ENCODE measurements around the gene LMBR1L. TPM values are rescaled to one million over a fixed set of nuclear protein-coding genes. Genes with fewer than 3 reads are reported as not detected.

LMBR1L gene
- total and polyA plus RNA-seq, 11 donors = 10.4 to 43.5 (median 26.6) TPM

GRCh38 chr12:49058366-49059044, 52.1 kb downstream of the LMBR1L start:
- peak in 1 of 5 donors; percentile 51 for DNase-seq
- H3K27ac ChIP-seq = peak overlapping the region in 10 of 12 donors; percentile 20 to 99 (median 98)
- H3K27me3 ChIP-seq = no peaks in the 10 kb centered on the region
- peaks cover 19 to 60% (median 44%) of the 10 kb centered on the region in 12 donors for H3K4me1 ChIP-seq
- H3K36me3 ChIP-seq = peaks cover 0 to 19% (median 16%) of the 10 kb centered on the region in 9 donors
- H3K4me3 ChIP-seq = peak overlapping the region; percentile 79 to 100 (median 93)
- 4 to 10% (median 5%) methylated on average over 5 of the region's 5 CpGs for WGBS, 4 donors
- no peaks in the 10 kb centered on the region for H3K9me3 ChIP-seq
- no peak for ATAC-seq
- intact Hi-C loops (cut with DNase I) = loop anchor here in 3 of 10 donors (5.0 kb wide), 2 partner anchors 36 to 41 kb away; partner anchors contain the start of gene PRKAG1 (in 2 of the 3)
- no peak for TF ChIP-seq POLR2A (IDR thresholded peaks at IDR 0.05)
- TF ChIP-seq, protein P1, sequence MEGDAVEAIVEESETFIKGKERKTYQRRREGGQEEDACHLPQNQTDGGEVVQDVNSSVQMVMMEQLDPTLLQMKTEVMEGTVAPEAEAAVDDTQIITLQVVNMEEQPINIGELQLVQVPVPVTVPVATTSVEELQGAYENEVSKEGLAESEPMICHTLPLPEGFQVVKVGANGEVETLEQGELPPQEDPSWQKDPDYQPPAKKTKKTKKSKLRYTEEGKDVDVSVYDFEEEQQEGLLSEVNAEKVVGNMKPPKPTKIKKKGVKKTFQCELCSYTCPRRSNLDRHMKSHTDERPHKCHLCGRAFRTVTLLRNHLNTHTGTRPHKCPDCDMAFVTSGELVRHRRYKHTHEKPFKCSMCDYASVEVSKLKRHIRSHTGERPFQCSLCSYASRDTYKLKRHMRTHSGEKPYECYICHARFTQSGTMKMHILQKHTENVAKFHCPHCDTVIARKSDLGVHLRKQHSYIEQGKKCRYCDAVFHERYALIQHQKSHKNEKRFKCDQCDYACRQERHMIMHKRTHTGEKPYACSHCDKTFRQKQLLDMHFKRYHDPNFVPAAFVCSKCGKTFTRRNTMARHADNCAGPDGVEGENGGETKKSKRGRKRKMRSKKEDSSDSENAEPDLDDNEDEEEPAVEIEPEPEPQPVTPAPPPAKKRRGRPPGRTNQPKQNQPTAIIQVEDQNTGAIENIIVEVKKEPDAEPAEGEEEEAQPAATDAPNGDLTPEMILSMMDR (IDR thresholded peaks at IDR 0.05) = no peak

GRCh38 chr12:49057888-49058287, 52.8 kb downstream of the LMBR1L start:
- H3K36me3 ChIP-seq = peaks cover 0 to 25% (median 22%) of the 10 kb centered on the region in 9 donors
- WGBS, 4 donors = 2 to 6% (median 5%) methylated on average over 4 of the region's 4 CpGs
- TF ChIP-seq, protein P1 (IDR thresholded peaks at IDR 0.05) = no peak
- TF ChIP-seq POLR2A (IDR thresholded peaks at IDR 0.05) = no peak
- H3K27ac ChIP-seq = peak overlapping the region in 9 of 12 donors; percentile 20 to 99 (median 94)
- ATAC-seq = no peak
- H3K4me3 ChIP-seq = peak overlapping the region in 11 of 12 donors; percentile 79 to 100 (median 93)
- H3K4me1 ChIP-seq = peaks cover 19 to 60% (median 44%) of the 10 kb centered on the region in 12 donors
- peak in 1 of 5 donors; percentile 28 for DNase-seq
- H3K9me3 ChIP-seq = no peaks in the 10 kb centered on the region
- intact Hi-C loops (cut with DNase I) = loop anchor here in 3 of 10 donors (5.0 kb wide), 2 partner anchors 36 to 41 kb away; partner anchors contain the start of gene PRKAG1 (in 2 of the 3)
- H3K27me3 ChIP-seq = no peaks in the 10 kb centered on the region

GRCh38 chr12:49055978-49056754, 54.5 kb downstream of the LMBR1L start:
- Histone ChIP-seq H3K4me1 (peaks cover 19 to 52% (median 40%) of the 10 kb centered on the region in 12 donors), H3K27me3 (no peaks in the 10 kb centered on the region), H3K27ac (peak overlapping the region in 8 of 12 donors; percentile 3 to 99 (median 41)), H3K4me3 (peak overlapping the region in 8 of 12 donors; percentile 13 to 97 (median 93)), H3K9me3 (no peaks in the 10 kb centered on the region), H3K36me3 (peaks cover 0 to 42% (median 40%) of the 10 kb centered on the region in 9 donors)
- no peak for TF ChIP-seq POLR2A (IDR thresholded peaks at IDR 0.05)
- TF ChIP-seq, protein P1 (IDR thresholded peaks at IDR 0.05) = no peak
- DNase-seq (peak in 4 of 5 donors; percentile 59 to 74 (median 73)), ATAC-seq (peak; percentile 47 to 71 (median 64))
- intact Hi-C loops (cut with DNase I) = loop anchor here in 3 of 10 donors (5.0 kb wide), 2 partner anchors 34 to 39 kb away; partner anchors contain the start of gene PRKAG1 (in 2 of the 3)
- 42 to 49% (median 43%) methylated on average over 7 of the region's 7 CpGs for WGBS, 4 donors
